Camera-type eye (tissue), 1 donor: ENCODE measurements around the gene TAS2R9. TPM values are rescaled to one million over a fixed set of nuclear protein-coding genes. Genes with fewer than 3 reads are reported as not detected.

ENCODE experiments used
- total RNA-seq: library from RNA; depleted of rRNA; stranded (reverse); fragments of >200 nt; gene quantifications from one replicate; pipeline ENCODE4 v1.2.3, GENCODE V29; 2014

Gene TAS2R9, protein sequence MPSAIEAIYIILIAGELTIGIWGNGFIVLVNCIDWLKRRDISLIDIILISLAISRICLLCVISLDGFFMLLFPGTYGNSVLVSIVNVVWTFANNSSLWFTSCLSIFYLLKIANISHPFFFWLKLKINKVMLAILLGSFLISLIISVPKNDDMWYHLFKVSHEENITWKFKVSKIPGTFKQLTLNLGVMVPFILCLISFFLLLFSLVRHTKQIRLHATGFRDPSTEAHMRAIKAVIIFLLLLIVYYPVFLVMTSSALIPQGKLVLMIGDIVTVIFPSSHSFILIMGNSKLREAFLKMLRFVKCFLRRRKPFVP
- total RNA-seq, result not detected

DNA sequence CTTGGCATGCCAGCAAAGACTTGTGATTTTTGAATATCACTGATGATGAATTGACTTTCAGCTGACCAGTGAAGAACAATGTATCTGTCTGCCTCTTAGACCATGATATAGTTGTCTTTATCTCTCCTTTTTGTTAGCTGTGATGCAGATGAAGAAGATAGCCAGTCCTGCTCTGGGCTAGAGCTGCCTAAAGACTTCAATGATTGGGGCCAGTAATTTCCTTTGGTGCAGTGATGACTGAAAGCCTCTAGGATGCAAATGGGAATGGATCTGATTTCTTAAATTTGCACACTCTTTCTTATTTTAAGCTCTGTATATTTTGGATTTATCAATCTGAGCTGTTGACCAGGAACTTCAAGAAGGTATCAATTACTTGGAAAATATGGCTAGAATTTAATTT lies at the start of gene TAS2R9:
TSS of gene TAS2R9 (minus strand) at position 101 of the 400 bp plus-strand sequence. CDS start at position 8, 93 bp downstream.

DNA sequence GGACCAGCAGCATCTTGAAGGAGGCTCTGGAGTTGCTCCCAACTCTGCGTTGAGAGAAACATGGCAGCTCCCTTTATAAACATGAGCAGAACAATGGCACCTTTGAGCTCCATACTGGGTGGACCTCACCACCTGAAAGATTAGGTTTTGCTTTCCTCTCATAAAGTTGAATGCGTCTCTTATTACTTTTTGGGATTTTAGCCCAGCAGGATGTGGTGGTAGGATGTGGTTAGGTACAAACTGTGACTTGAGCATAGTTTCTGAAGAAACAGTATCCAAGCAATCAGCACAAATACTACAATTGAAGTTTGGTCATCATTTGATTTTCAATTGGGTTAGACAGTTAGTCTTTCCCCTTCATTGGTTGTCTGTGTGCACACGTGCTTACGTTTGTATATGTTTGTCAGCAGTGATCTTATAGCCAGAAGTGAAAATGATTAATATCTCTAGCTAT lies 39.5 kb upstream of the TAS2R9 start, which contains the start of gene PRR4:
TSS of gene PRR4 (minus strand) at position 51 of the 454 bp plus-strand sequence. CDS start at position 13, 38 bp downstream.

DNA sequence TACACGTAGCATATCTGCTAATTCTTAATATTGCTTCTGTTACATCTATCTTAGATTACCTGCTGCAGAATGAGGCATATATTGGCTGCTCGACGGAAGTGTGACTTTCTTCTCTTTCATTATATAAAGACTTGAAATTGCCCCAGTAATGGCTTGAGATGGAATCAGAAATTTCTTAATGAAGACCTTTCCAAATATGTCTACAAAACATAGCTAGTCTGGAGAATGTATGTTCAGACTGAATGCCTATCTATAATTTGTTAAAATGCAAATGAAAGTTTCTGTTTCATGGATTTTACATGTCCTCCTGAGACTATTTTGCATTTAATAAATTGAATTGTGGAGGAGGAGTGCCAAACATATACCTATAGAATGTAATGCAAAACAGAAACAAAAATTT lies 16.3 kb upstream of the TAS2R9 start, which contains the start of gene TAS2R10:
TSS of gene TAS2R10 (minus strand) at position 101 of the 400 bp plus-strand sequence. CDS start at position 12, 89 bp downstream.

DNA sequence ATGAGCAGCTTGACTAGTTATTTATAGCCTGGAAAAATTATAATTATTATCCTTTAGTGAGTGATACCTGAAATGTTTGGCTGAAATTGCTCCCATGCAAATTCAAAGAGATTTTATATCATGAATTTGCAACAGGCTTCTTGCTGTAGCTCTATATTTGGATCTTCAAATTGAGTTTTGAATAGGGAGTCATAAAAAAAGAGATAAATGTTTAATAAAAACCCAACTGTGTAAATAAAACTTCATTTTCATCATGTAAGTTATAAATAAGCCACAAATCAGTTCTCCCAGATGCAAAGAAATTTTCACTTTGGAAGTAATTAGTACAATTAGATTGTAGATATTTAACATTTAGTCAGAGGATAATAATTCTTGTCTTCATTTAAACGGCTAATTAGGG lies 2.8 kb downstream of the TAS2R9 start, which contains the start of gene TAS2R8:
TSS of gene TAS2R8 (minus strand) at position 101 of the 400 bp plus-strand sequence. CDS start 306 bp downstream, outside the sequence.

GRCh38 chr12:10802587-10802986 lies 7.4 kb downstream of the TAS2R9 start, which contains the start of gene TAS2R7:
TAS2R7 (minus strand) TSS chr12:10802627; CDS start chr12:10802570, 57 bp downstream.

Other genes starting within 250 kb of the TAS2R9 start
- gene MAGOHB, start 196.6 kb downstream of the TAS2R9 start, total RNA-seq, result 39.0 TPM
- gene STYK1, start 136.1 kb downstream of the TAS2R9 start, total RNA-seq, result 1.2 TPM
- 159 TPM for gene YBX3, start 86.8 kb downstream of the TAS2R9 start, total RNA-seq
- not detected for gene TAS2R7, start 7.5 kb downstream of the TAS2R9 start, total RNA-seq
- not detected for gene TAS2R8, start 2.9 kb downstream of the TAS2R9 start, total RNA-seq
- 5.8 TPM for gene TAS2R10, start 16.2 kb upstream of the TAS2R9 start, total RNA-seq
- 11.7 TPM for gene PRR4, start 39.3 kb upstream of the TAS2R9 start, total RNA-seq
- 117 TPM for gene PRH1, start 74.1 kb upstream of the TAS2R9 start, total RNA-seq
- gene TAS2R13, start 99.4 kb upstream of the TAS2R9 start, total RNA-seq, result 12.4 TPM
- not detected for gene PRH2, start 119.1 kb upstream of the TAS2R9 start, total RNA-seq
- 21.2 TPM for gene TAS2R14, start 129.1 kb upstream of the TAS2R9 start, total RNA-seq
- gene TAS2R50, start 176.7 kb upstream of the TAS2R9 start, total RNA-seq, result 17.0 TPM
- gene TAS2R20, start 188.1 kb upstream of the TAS2R9 start, total RNA-seq, result 20.5 TPM
- 42.2 TPM for gene TAS2R19, start 212.5 kb upstream of the TAS2R9 start, total RNA-seq
- gene TAS2R31, start 221.2 kb upstream of the TAS2R9 start, total RNA-seq, result 30.5 TPM